LNCaP clone FGC (cell line): ENCODE data around the gene HPX.

Source experiments
- DNase-seq: peaks from one replicate; pipeline ENCODE4 v3.0.0-alpha.2; 2011; ENCODE audit warnings: low read depth
- H3K4me3 ChIP-seq: 2 replicates; pipeline ENCODE4 v1.5.1; 2011; ENCODE audit warnings: mild to moderate bottlenecking, low read depth, low read length, control low read depth
- TF ChIP-seq, protein P1 (sequence below): IDR thresholded peaks from 2 replicates; pipeline ENCODE4 v1.5.1; 2012; ENCODE audit warnings: mild to moderate bottlenecking; ENCODE audit not compliant: control insufficient read depth, insufficient read depth; ENCODE audit errors: extremely low read depth

Gene HPX

DNA sequence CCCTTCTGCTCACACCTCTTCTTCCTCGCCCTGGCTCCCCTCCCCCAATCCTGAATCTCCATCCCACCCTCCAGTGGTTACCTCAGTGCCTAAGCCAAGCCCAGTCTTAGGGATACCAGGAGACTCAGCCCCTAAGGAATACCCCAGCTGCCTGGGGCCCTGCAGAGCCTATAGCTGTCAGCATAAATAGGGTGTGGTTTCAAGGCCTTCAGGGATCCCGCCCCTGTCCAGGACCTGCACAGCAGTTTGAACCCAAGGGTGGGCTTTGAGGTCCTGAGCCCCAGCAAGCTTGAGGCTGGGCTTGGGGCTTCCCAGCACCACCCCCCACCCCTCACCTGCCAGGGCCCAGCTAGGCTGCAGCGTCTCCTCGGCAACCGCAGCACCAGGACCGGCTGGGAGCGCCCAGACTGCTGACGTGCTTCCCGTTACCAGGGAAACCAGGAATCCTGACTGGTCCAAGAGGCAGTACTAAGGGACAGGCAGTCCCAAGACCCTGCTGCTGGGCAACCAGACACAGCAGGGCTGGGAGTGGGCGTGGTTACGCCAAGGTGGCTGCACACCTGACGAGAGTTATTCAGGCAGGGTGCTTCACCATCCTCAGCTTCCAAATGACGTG is 35.6 kb downstream of the HPX start:
- H3K4me3 ChIP-seq: no peak overlapping the region
- TF ChIP-seq, protein P1, sequence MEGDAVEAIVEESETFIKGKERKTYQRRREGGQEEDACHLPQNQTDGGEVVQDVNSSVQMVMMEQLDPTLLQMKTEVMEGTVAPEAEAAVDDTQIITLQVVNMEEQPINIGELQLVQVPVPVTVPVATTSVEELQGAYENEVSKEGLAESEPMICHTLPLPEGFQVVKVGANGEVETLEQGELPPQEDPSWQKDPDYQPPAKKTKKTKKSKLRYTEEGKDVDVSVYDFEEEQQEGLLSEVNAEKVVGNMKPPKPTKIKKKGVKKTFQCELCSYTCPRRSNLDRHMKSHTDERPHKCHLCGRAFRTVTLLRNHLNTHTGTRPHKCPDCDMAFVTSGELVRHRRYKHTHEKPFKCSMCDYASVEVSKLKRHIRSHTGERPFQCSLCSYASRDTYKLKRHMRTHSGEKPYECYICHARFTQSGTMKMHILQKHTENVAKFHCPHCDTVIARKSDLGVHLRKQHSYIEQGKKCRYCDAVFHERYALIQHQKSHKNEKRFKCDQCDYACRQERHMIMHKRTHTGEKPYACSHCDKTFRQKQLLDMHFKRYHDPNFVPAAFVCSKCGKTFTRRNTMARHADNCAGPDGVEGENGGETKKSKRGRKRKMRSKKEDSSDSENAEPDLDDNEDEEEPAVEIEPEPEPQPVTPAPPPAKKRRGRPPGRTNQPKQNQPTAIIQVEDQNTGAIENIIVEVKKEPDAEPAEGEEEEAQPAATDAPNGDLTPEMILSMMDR: no peak
- DNase-seq: no peak

DNA sequence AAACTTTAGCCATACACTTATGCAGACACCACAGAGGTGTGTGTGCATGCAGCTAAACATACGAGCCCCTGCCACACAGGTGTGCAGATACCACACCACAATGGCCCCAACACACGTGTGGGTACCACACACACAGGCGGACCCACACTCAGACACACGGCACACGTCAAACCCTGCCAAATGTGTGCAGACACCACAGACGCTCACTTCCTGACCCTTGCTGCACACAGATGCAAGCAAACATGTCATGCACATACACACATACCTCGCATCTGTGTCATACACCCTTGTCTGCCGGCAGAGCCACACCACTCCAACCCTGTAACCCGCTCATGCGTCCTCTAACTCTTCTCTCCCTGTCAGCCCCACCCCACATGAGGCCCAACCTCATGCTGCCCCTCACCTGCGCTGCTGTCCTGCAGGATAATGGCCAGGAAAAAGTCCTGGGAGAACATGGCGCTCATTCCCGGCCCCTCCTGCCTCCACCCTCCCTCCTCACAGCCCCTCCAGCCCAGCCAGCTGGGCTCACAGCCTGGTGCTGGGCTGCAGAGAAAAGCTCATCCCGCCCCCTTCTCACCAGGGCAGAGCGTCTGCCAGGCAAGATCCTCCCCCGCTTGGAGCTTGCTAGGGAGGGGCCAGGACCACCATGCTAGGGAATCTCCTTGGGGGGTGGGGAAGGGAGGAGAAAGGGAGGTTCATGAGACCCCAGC is 36.3 kb downstream of the HPX start:
- no peak for DNase-seq
- TF ChIP-seq, protein P1: no peak
- no peak overlapping the region for H3K4me3 ChIP-seq

DNA sequence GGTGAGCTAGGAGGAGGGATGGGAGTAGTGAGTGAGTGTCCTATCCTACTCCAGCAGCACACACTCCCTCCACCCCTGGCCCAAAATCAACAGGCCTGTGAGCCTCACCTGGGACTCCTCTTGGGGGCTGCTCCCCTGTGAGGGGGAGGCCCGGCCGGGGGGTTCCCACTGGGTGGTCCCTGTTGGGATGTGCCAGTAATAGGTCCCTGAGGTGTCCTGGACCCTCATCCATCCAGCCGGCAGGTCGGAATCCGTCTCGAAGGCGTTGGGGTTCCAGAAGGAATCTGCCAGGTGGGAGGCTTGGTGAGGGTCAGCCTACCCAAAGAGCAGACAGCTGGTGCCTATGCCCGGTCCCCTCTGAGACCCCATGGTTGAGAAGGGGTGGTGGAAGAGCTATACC is 37.2 kb downstream of the HPX start:
- DNase-seq: no peak
- no peak overlapping the region for H3K4me3 ChIP-seq
- TF ChIP-seq, protein P1: no peak

DNA sequence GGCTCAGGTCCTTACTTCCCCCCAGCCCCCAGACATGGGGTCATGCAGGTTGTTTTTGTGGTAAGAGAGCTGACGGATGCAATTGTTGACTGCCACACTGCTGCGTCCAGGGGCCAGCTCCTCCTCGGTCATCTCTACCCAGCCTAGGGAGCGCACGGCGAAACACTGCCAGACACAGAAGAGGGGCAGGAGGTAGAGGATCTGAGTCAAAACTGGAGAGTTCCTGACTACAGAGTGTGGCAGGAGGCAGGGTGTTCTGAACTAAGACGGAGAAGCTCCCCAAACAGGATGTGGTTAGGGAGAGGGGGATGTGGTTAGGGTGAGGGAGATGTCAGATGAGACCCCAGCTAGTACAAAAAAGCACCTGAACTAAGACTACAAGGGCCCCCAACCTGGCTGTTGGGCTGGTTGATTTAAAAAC is 38.2 kb downstream of the HPX start:
- no peak overlapping the region for H3K4me3 ChIP-seq
- DNase-seq: no peak
- TF ChIP-seq, protein P1: no peak

DNA sequence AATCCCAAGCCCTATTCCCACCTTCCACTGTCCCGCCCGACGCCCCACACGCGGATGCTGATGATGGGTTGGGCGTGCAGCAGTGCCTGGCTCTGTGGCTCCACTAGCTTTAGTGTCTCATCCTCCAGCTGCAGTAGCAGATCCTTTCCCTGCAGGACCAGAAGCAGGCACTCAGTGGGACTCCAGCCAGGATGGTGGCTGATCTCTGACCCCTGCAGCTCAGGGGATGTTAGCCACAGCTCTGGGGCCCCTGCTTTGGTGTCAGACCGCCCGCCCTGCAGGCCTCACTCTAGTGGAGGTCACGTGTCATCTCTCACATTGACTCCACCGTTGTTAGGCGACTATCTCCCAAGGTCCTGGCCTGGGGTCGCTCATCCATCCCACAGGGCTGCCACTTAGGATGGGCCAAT is 38.7 kb downstream of the HPX start:
- no peak for DNase-seq

DNA sequence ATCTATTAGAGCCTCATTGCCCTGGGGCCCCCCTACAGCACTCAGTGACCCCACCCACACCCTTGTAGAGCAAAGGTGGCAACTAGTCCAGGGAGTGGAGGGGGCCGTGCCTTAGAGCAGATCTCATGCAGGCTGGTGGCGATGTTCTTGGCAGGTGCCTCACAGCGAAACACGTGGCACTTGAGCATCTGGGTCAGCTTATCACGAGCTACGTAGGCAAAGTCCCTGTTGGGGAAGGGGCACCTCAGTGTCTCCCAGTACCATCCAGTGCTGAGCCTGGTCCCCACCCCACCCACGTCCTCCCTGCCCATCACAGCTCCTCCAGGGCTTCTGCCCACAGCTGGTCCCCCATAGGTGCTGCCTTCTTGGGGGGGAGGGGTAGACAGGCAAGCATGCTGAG is 39.3 kb downstream of the HPX start:
- TF ChIP-seq, protein P1: no peak
- no peak for DNase-seq
- H3K4me3 ChIP-seq: no peak overlapping the region

More for the DNA sequence above, 38.7 kb downstream of the HPX start:
- TF ChIP-seq, protein P1: no peak
- no peak overlapping the region for H3K4me3 ChIP-seq
